GM21717 (cell line): Measurements from ENCODE around the gene ASB18.

Source experiments
- ATAC-seq: cut with Tn5 transposase; IDR thresholded peaks from one replicate; pipeline ENCODE4 v1.9.1; 2021; ENCODE audit warnings: mild to moderate bottlenecking, moderate library complexity; ENCODE audit not compliant: unreplicated experiment

ASB18 gene

DNA sequence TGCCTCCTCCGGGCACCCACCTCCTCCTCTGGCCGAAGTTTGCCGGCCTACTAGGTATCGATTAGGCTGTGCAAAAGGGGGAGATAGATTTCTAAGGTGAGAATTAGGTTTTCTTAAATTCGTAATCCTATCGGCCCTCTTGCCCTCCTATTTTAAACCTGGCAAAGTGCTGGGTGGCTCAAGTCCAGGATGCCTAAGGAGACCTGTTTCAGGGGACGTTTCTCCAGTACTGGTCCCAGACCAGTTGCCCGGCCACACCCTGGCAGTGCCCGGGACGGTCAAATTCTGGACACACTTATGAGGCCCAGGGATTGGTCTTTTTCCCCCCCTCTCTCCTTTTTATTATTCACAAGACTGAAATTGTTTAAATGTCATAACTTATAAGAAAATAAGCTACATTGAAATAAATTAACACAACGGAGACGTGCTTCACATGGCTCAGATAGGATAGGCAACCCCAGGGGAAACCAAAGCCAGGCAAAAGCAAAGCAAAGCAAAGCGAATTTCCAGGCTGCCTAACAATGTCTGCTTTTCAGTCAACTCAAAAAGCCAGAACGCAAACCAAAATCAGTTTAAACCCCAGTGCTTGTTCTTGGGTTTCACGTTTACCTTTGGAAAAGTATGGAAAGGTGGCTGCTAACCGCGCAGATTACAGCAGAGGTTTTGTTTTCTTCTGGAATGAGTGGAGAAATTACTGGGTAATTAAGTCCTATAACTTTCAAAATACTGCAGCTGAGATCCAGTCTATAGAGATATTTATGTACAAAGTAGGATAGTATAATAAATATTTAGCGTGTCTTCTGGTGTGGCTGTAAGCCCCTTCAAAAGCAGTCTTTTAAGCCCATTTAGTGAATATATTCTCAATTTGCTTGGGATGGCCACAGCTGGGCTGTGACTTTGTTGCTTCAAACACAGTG lies 99.0 kb downstream of the ASB18 start:
- no peak for ATAC-seq

DNA sequence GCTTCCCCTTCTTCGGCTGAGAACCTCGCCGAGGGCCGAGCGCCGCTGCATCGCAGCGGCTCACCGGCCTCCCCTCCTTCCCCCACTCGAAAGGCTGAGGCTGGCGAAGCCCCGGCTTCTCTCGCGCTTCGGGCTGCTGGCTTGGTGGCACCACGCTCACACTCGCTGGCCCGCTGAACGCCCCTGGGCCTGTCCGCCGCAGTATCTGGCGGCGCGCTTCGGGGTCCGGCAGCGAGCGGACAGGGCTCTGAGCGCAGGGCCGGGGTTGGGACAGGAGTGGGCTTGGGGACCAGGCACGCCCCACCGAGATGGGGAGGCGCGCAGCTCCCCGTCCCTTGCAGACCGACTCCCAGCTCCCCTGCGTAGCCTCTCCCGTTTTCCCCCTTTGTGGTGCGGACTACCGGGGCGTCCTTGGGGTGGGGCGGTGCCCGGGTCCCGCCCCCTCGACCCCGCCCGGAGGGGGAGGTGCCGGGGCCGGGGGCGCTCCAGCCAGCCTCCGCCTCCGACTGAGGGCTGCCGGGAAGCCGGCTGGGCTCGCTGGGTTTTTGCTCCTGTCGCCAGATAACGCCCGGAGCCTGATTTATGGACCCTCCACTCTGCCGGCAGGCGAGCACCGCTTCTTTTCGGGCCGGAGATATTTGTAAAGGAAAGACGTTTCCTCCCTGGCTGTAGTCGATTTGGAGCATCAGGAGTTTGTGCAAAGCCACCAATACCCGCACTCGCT lies 99.8 kb downstream of the ASB18 start:
- ATAC-seq, result no peak

GRCh38 chr2:236163471-236164200 lies 100.6 kb downstream of the ASB18 start:
- no peak for ATAC-seq

DNA sequence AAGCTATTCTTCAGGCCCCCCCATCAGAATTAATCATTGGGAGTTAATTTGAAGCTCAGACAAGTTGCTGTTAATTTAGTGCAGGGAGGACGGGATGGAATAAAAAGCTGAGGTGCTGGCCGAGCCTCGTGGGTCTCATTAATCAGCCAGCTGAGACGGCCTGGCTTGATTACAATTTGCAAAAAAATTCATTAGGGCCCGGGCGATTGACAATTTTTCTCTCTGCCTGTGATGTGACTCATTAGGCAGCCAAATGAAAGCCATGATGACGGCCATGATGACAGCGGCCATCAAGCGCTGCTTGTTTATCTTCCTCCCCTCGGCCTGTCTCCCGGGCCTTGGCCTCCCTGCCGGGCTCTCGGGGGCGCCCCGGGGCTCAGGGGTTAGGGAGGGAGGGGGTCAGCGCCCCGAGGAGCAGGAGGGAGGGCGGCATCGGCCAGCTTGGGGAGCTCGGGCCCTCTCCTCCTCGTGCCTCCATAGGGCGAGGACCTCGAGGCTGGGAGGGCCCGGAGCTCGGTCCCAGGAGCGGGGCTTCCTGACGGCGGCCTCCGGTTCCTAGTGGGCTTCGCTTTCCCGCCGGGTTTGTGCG lies 101.2 kb downstream of the ASB18 start:
- ATAC-seq, result no peak

DNA sequence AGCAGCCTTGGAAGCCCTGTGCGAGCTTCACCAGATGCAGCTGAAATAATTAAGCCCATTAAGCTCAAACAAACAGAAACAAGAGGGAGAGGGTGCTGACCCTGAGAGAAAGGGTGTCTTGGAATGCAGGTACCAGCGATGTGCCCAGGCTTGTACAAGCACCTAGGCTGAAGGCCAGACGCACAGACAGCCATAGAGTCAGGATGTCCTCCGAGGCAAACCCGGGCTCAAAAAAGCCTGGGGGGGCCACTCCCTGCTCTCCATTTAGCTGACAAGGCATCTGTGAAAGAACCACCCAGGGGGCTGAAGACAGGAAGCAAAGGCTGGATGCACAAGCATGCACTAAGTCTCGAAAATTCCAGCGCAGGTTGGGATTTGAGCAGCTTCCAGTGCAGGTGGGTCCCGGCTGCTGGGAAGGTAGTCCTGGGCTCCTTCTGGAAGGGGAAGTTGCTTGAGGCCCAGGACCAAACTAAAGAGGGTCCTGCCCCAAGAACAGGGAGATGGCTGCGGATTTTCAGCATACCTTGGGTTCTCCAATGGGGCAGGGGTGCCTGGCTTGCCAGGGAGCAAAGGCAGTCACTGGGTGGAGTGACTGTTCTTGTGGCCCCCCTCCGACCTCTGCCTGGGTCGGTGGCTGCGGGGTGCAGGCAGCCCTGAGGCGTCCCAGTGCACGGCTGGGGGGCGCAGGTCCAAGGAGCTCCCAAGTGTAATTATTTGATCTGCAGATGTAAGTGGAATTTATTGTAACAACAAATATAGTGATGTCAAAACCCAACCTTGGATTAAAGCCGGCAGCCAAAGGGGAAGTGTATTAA lies 102.0 kb downstream of the ASB18 start:
- ATAC-seq, result no peak

DNA sequence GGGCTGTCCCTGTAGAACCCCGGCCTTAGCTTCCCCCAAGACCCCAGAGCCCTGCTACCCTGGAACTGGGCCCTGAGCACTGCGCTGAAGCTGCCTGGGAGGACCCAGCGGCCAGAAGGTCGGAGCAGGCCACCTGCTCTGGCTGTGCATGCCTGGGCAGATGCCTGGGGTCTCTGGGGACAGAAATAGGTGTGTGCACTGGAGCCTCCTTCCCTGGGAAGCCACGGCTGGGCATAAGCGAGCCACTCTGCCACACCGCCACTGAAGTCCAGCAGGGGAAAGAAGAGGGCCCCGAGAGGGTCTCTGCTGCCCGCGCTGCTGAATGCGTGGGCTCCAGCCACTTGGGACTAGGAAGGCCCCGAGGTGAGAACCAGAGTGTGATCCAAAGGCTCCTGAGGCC lies 102.7 kb downstream of the ASB18 start:
- ATAC-seq, result no peak

DNA sequence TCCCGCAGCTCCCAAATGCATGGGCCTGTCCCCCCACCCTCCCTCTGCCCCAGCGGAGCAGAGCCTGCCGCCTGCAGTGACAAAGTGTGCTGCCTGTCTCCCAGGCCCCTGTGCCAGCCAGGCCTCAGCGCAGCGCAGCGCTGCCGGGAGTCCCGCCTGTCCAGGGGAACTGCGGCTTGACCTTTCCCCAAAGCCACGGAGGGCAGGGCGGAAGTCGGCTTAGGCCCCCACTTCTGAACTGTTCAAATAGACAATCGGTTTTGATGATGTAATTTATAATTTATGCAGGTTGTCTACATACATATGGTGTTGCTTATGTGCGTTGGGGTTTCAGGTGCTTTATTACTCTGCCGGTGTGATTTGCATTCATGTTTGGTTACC lies 103.1 kb downstream of the ASB18 start:
- no peak for ATAC-seq

DNA sequence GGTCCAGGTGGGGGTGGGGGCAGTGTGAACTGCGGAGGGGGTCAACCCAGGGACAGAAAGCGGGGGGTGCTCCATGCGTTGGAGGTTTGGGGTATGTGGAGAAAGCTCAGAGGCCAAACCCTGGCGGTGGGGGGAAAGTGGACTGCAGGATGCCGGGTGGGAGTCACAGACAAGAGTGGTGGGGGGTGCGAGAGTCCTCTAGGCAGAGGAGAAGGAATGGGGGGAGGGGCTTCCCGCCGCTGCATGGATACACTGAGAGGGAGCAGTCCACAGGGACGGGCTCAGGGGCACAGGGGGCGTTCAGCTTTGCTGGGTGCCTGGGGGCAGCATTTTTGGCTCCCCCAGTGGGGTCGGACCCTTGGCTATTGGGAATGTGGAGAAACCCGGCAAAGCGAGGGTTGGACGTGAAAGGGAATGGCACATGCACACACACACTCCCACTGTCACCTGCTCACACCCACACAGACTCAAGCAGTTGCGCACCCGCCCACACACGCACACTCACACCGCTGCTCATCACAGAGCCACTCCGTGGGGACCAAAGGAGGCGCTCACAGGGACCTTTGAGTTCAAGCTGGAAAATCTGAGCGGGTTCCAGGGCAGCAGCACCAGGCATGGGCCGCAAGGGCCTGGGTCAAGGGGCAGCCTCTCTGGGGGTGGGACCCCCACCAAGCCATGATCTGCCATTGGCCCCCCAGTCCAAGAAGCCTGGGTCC lies 103.7 kb downstream of the ASB18 start:
- no peak for ATAC-seq

GRCh38 chr2:236159778-236160170 lies 104.4 kb downstream of the ASB18 start:
- ATAC-seq, result no peak

- ATAC-seq, result no peak
Observed at GRCh38 chr2:236158969-236159777, 105.0 kb downstream of the ASB18 start.

DNA sequence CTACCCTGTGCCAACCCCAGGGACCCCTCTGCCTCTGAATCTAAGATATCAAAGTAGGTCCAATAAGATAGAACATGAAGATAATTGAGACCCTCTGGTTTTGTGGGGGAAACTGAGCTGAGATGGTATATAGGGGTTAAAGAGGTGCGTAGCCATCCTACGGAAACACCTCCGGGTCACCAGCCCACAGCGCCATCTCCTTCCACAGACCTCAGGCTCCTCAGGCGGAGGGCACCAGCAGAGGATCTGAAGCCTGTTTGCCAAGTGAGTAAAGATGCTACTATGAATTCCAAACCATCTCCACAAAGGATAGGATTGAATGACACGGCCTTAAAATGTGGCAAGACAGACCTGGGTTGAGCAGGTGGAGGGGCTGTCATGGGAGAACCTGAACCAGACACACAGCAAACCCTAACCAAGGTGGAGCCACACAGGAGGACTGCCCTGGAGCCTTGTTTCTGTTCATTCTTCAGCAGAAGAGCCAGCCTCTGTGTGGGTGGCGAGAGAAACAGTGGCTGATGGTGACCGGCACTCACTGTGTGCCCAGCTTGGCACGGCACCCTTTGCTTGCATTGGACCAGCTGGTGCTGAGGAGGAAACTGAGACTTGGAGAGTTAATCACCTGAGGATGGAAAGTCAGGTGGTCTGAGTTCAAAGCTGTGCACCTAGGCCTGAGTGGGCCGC lies 106.2 kb downstream of the ASB18 start:
- no peak for ATAC-seq

- no peak for ATAC-seq
Observed at GRCh38 chr2:236157366-236157765, 106.8 kb downstream of the ASB18 start.

DNA sequence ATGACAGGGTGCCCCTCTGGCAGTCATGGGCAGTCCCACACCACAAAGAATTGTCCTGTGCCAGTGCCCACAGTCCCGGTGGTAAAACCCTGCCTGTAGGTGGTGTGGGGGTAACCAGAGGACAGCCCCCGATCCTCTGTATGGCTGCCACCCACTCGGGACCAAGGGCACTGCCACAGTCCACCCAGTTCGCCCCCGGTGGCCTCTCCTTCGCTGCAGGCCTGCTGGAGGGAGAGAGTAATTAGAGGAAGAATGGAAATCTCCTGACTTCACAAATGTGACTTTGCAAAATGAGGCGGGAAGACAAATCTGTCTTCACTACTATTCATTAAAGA lies 107.4 kb downstream of the ASB18 start:
- ATAC-seq, result no peak

- no peak for ATAC-seq
Observed at GRCh38 chr2:236156095-236156859, 107.9 kb downstream of the ASB18 start.

- ATAC-seq, result no peak
Observed at GRCh38 chr2:236155406-236155805, 108.8 kb downstream of the ASB18 start.

DNA sequence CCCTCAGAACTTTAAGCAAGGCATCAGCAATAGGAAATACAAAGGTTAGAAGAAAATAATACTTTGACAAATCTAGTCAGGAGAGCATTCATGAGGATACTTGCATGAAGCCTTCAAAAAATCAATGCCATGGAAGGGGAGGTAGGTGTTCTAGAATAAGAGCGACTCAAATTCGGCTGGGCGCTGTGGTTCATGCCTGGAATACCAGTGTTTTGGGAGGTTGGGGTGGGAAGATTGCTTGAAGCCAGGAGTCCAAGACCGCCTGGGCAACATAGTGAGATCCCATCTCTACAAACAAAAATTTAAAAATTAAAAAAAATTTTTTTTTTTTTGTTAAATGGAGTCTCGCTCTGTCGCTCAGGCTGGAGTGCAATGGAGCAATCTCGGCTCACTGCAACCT lies 117.8 kb downstream of the ASB18 start:
- no peak for ATAC-seq

DNA sequence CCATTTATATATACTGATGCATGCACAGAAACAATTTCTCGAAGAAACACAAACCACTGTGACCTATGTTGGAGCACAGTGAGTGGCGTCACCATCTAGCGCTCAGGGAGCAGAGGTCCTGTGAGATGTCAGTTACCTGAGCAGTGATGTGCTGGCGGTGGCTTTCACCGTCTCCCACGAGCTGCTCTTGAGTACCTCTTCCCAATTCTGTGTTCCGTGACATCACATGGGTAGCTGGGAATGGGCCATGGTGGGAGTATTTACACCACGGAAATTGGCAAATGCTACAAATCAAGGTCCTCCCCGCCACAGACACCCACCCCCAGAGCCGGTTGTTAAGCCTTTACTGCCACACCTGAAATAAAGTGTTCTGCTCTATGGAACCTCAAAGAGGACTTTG lies 120.4 kb downstream of the ASB18 start:
- ATAC-seq, result no peak
